GM19023 (cell line): ENCODE measurements around the gene CDS2.
"Not testable (repeated sequence)": the region's sequence is repeated elsewhere in the genome, so short reads cannot be mapped to it uniquely, and the experiment has no call there.

Experiments used
- ATAC-seq: cut with Tn5 transposase; IDR thresholded peaks from one replicate; pipeline ENCODE4 v1.9.1; 2021; ENCODE audit warnings: mild to moderate bottlenecking, moderate library complexity; ENCODE audit not compliant: unreplicated experiment

Gene CDS2

GRCh38 chr20:5126512-5127203 is at the start of gene CDS2:
Gene CDS2, plus strand, starts transcription at chr20:5127008. Its CDS starts 85 bp downstream, at chr20:5127093.
- ATAC-seq = peak; percentile 93

GRCh38 chr20:5077761-5078387 is 48.9 kb upstream of the CDS2 start:
- no peak for ATAC-seq

GRCh38 chr20:5078399-5078958 is 48.3 kb upstream of the CDS2 start:
- ATAC-seq = peak; percentile 98

- no peak for ATAC-seq
Measured at GRCh38 chr20:5080384-5080877, 46.4 kb upstream of the CDS2 start.

- ATAC-seq = no peak
Measured at GRCh38 chr20:5085380-5085779, 41.4 kb upstream of the CDS2 start.

- ATAC-seq = no peak
Measured at GRCh38 chr20:5088688-5089087, 38.1 kb upstream of the CDS2 start.

- ATAC-seq = no peak
Measured at GRCh38 chr20:5090191-5090590, 36.6 kb upstream of the CDS2 start.

GRCh38 chr20:5091902-5092301 is 34.9 kb upstream of the CDS2 start:
- ATAC-seq = no peak

GRCh38 chr20:5092765-5093339 is 34.0 kb upstream of the CDS2 start:
- ATAC-seq = no peak

- ATAC-seq = no peak
Measured at GRCh38 chr20:5095454-5095853, 31.4 kb upstream of the CDS2 start.

GRCh38 chr20:5095931-5096330 is 30.9 kb upstream of the CDS2 start:
- no peak for ATAC-seq

GRCh38 chr20:5096463-5096862 is 30.3 kb upstream of the CDS2 start:
- no peak for ATAC-seq

- ATAC-seq = not testable (repeated sequence)
Measured at GRCh38 chr20:5099009-5099408, 27.8 kb upstream of the CDS2 start.

GRCh38 chr20:5099909-5100308 is 26.9 kb upstream of the CDS2 start:
- not testable (repeated sequence) for ATAC-seq

- ATAC-seq = no peak
Measured at GRCh38 chr20:5100684-5101347, 26.0 kb upstream of the CDS2 start.

GRCh38 chr20:5104479-5104878 is 22.3 kb upstream of the CDS2 start:
- no peak for ATAC-seq

- ATAC-seq = no peak
Measured at GRCh38 chr20:5109276-5109675, 17.5 kb upstream of the CDS2 start.

- no peak for ATAC-seq
Measured at GRCh38 chr20:5113615-5113986, 13.2 kb upstream of the CDS2 start.

- ATAC-seq = no peak
Measured at GRCh38 chr20:5114403-5114802, 12.4 kb upstream of the CDS2 start.

- no peak for ATAC-seq
Measured at GRCh38 chr20:5116875-5117274, 9.9 kb upstream of the CDS2 start.
